ENCODE data around the gene NGDN.
"Not testable (repeated sequence)": the region's sequence is repeated elsewhere in the genome, so short reads cannot be mapped to it uniquely, and the experiment has no call there.

The NGDN gene, protein sequence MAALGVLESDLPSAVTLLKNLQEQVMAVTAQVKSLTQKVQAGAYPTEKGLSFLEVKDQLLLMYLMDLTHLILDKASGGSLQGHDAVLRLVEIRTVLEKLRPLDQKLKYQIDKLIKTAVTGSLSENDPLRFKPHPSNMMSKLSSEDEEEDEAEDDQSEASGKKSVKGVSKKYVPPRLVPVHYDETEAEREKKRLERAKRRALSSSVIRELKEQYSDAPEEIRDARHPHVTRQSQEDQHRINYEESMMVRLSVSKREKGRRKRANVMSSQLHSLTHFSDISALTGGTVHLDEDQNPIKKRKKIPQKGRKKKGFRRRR

GRCh38 chr14:23469127-23469905, at the start of gene NGDN:
TSS of gene NGDN (plus strand) at chr14:23469703. CDS start at chr14:23469716, 13 bp downstream.
- DNase-seq, result peak; percentile 98

DNA sequence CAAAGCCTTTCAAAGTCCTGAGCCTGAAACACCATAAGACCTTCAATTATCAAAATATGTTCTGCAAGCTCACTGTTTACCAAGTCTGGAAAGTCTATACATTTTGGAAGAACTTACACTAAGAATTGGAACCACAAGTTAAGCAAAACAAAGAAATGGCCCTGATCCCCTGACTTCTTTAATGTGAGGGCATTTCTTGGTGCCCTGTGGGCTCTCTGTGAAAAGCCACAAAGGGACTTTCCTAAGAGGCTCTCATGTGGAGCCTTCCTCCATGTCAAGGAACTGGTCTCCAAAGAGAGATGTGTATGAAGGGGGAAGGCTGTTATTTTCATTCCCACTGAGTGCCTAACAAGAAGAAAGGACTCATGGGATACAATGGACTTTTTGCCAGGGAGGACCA, 47.9 kb upstream of the NGDN start:
- DNase-seq, result no peak

- no peak for DNase-seq
These were observed 45.8 kb upstream of the NGDN start for GRCh38 chr14:23423657-23424056.

- no peak for DNase-seq
These were observed 44.3 kb upstream of the NGDN start for GRCh38 chr14:23425169-23425568.

GRCh38 chr14:23425798-23426197, 43.7 kb upstream of the NGDN start:
- DNase-seq, result not testable (repeated sequence)

- no peak for DNase-seq
These were observed 40.6 kb upstream of the NGDN start for GRCh38 chr14:23428686-23429495.

GRCh38 chr14:23430016-23430722, 39.3 kb upstream of the NGDN start:
- no peak for DNase-seq

DNA sequence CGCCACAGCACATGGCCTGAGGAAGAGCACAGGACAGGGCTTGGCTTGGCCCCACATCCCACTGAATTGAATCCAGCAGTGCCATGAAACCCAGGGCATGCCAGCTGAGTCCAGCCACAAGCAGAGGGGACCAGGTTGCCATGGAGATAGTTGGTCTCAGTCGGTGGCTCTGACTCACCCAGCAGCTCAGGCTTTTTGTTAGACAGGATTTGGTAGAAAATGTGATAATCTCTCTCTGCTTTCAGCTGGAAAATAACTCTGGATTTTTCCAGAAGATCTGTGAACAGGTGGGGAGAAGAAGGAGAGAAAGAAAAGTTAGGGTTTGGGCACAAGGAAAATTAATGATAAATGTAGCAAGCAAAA, 38.8 kb upstream of the NGDN start:
- DNase-seq, result peak; percentile 28

DNA sequence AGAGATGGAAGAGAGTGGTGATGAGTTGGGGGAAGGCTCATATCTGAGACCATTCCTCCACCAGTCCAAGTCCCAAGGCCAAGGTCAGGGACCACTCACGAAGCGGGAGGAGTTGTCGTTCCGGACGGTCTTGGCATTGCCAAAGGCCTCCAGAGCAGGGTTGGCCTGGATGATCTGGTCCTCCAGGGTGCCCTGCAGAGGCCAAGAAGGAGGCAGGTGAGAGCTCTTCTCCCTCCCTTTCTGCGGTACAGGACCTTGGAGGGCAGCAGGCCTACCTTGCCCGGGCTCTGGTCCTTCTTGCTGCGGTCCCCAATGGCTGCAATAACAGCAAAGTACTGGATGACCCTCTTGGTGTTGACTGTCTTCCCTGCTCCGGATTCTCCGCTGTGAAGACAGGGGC, 38.0 kb upstream of the NGDN start:
- DNase-seq, result peak; percentile 11

DNA sequence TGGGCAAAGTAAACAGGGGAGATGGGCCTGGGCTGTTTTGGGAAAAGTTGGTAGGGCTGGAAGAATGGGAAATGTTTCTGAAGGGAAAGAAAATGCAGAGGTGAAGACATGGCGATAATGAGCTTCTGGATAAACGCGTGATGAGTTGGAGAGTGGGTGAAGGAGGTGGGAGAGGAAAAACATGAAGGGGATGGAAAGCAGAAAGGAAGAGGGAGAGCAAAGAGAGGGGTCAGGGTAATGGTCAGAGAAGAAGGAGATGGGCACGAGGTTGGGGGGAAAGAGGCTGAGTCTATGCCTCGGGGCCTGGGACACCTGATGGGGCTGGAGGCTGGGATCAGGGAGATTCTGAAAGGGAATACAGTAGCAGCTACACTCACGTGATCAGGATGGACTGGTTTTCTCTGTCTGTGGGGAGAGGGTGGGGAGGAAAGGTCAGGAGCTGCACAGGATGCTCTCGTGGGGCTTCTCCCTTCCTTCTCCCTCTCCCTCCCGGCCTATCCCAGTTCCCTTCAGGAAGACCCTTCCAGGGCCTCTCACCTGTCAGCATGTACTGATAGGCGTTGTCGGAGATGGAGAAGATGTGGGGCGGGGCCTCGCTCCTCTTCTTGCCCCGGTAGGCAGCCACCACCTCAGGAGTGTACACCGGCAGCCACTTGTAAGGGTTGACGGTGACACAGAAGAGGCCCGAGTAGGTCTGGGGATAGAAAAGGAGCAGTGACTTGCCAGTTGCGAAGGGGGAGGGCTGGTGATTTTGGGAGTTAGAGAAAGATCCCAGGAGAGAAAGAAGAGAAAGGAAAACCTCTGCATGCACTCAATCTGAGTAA, 37.2 kb upstream of the NGDN start:
- DNase-seq, result peak; percentile 6

DNA sequence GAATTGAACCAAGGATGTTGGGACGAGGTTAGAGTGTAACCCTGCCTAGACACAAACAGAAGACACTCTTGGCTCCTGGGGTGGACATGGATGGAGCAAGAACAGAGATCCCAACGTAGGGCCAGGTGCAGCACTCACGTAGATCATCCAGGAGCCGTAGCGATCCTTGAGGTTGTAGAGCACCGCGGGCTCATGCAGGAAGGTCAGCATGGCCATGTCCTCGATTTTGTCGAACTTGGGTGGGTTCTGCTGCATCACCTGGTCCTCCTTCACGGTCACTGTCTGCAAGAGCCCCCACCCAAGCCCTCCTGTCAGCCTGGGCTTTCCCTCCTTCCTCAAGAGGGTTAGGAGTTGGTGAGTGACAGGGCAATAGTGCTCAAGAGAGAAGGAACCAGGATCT, 36.6 kb upstream of the NGDN start:
- DNase-seq, result no peak

DNA sequence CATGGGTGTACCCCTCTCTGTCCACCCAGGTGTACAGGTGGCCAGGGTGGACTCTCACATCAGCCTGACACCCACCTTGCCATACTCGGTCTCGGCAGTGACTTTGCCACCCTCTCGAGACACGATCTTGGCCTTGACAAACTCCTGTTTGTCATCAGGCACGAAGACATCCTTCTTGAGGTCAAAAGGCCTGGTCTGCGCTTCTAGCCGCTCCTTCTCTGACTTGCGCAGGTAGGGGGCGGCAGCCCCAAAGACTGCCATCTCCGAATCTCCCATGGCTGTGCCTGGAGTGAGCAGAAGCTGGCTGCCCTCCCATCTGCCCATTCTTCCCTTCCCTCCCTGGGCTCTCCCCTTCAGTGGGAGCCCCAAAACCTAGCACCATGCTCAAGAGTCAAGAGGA, 36.0 kb upstream of the NGDN start:
- peak; percentile 9 for DNase-seq

GRCh38 chr14:23434488-23435222, 34.8 kb upstream of the NGDN start:
- peak; percentile 10 for DNase-seq

GRCh38 chr14:23435543-23436326, 33.8 kb upstream of the NGDN start, which contains the start of gene MYH7:
TSS of gene MYH7 (minus strand) at chr14:23435660. CDS start at chr14:23433732, 1,928 bp downstream.
- DNase-seq, result peak; percentile 39

GRCh38 chr14:23436327-23437132, 33.0 kb upstream of the NGDN start:
- DNase-seq, result no peak

DNA sequence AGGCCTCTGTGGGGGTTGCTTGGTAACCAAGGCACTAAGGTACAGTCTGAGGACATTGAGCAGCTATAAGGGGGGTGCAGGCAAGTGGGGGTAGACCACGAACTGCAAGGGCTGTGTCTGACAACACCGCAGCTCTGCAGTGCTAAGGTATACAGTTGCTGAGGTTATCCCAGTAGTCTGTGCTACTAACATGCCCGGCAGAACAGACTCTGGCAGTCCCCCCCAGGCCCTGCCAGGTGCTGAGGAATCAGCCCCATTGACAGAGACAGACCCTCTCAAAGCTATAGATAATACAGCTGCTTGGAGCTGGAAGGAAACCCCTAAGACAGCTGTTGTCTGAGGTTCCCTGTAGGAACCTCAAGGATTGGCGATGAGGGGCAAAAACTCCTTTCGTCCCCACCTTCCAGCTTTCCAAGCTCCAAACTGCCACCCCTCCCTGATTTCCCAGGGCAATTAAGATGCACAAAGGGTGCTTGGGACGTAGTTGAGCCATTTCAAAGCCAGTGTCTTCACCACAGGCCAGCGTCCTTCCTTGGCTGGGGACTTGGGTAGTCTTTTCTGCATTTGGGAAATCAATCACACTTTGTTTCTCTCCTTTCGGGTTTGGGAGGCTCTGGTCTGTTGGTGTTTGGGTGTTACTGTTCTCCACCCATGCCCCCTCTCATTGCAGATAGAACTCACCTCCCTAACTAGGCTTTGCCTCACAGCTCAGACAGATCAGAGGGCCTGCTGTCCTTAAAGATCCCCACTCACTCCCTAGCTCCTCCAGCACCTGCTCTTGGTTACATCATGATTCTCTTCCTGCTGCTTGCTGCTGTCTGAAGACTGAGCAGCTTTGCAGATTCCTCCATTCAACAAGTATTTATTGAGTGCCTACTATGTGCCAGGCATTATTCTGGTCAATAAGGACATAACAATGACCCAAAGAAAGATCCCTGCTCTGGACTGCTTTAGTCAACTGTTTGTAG, 32.1 kb upstream of the NGDN start:
- no peak for DNase-seq

- DNase-seq, result no peak
These were observed 31.2 kb upstream of the NGDN start for GRCh38 chr14:23438101-23438971.

All from right hindlimb (tissue), 1 donor.